ENCODE data around the gene PCDHB4. TPM values are rescaled to one million over a fixed set of nuclear protein-coding genes. Genes with fewer than 3 reads are reported as not detected.
"Not testable (repeated sequence)": the region's sequence is repeated elsewhere in the genome, so short reads cannot be mapped to it uniquely, and the experiment has no call there.

The PCDHB4 gene
- total and polyA plus RNA-seq, 8 donors: 0.15 to 15.9 (median 0.45) TPM; not detected in 1

GRCh38 chr5:141101059-141101458 lies 20.6 kb upstream of the PCDHB4 start:
- intact Hi-C loops (cut with DNase I; ENCODE audit: low total_unique reads): no loop called here
- H3K9me3 ChIP-seq: peaks cover 9 to 70% (median 48%) of the 10 kb centered on the region in 4 donors
- H3K4me3 ChIP-seq: peak overlapping the region in 1 of 4 donors; percentile 17
- no peaks in the 10 kb centered on the region for H3K36me3 ChIP-seq
- WGBS, 5 donors: 34 to 63% (median 41%) methylated on average over 20 of the region's 20 CpGs
- H3K27me3 ChIP-seq: peaks cover 0 to 40% (median 0%) of the 10 kb centered on the region in 3 donors
- TF ChIP-seq POLR2A (IDR thresholded peaks at IDR 0.05) (no peak), POLR2AphosphoS5 (IDR thresholded peaks at IDR 0.05) (no peak), CTCF (IDR thresholded peaks at IDR 0.05) (no peak), EP300 (IDR thresholded peaks at IDR 0.05) (no peak)
- no peak for DNase-seq
- no peaks in the 10 kb centered on the region for H3K4me1 ChIP-seq
- no peak overlapping the region for H3K27ac ChIP-seq

- intact Hi-C loops (cut with DNase I; ENCODE audit: low total_unique reads); H3K4me1 ChIP-seq; DNase-seq; H3K27ac ChIP-seq; H3K4me3 ChIP-seq; H3K36me3 ChIP-seq: not testable (repeated sequence)
- peaks cover 9 to 67% (median 42%) of the 10 kb centered on the region in 4 donors for H3K9me3 ChIP-seq
- 36 to 54% (median 40%) methylated on average over 1 to 39 of the region's 39 CpGs for WGBS, 5 donors
- H3K27me3 ChIP-seq: peaks cover 0 to 33% (median 0%) of the 10 kb centered on the region in 3 donors
Observed at GRCh38 chr5:141102070-141102469, 19.5 kb upstream of the PCDHB4 start.

- H3K27ac ChIP-seq; intact Hi-C loops (cut with DNase I; ENCODE audit: low total_unique reads); H3K4me3 ChIP-seq; H3K36me3 ChIP-seq; DNase-seq; H3K4me1 ChIP-seq: not testable (repeated sequence)
- H3K27me3 ChIP-seq: peaks cover 0 to 29% (median 0%) of the 10 kb centered on the region in 3 donors
- H3K9me3 ChIP-seq: peaks cover 9 to 65% (median 41%) of the 10 kb centered on the region in 4 donors
- WGBS, 5 donors: 29 to 48% (median 47%) methylated on average over 12 to 22 of the region's 38 CpGs; no CpG with 5 or more reads in 2 of the 5 donors
Observed at GRCh38 chr5:141102471-141102870, 19.1 kb upstream of the PCDHB4 start.

GRCh38 chr5:141105350-141105749 lies 16.3 kb upstream of the PCDHB4 start:
- intact Hi-C loops (cut with DNase I; ENCODE audit: low total_unique reads): no loop called here
- Histone ChIP-seq H3K36me3 (no peaks in the 10 kb centered on the region), H3K27me3 (peaks cover 0 to 18% (median 0%) of the 10 kb centered on the region in 3 donors), H3K27ac (no peak overlapping the region), H3K9me3 (peaks cover 5 to 59% (median 33%) of the 10 kb centered on the region in 4 donors), H3K4me1 (no peaks in the 10 kb centered on the region), H3K4me3 (no peak overlapping the region)
- 60 to 89% (median 80%) methylated on average over 2 of the region's 2 CpGs for WGBS, 5 donors
- no peak for DNase-seq
- TF ChIP-seq POLR2A (IDR thresholded peaks at IDR 0.05): no peak

- intact Hi-C loops (cut with DNase I; ENCODE audit: low total_unique reads): no loop called here
- WGBS, 5 donors: 25 to 40% (median 33%) methylated on average over 2 of the region's 2 CpGs
- TF ChIP-seq POLR2A (IDR thresholded peaks at IDR 0.05): no peak
Observed at GRCh38 chr5:141119250-141119649, 2.4 kb upstream of the PCDHB4 start.

GRCh38 chr5:141121985-141122384 lies 367 bp downstream of the PCDHB4 start:
- intact Hi-C loops (cut with DNase I; ENCODE audit: low total_unique reads): no loop called here
- 38 to 54% (median 39%) methylated on average over 12 of the region's 12 CpGs for WGBS, 5 donors
- peaks cover 4 to 68% (median 29%) of the 10 kb centered on the region in 4 donors for H3K9me3 ChIP-seq

More at GRCh38 chr5:141119250-141119649, 2.4 kb upstream of the PCDHB4 start:
- H3K4me1 ChIP-seq: no peaks in the 10 kb centered on the region
- H3K27me3 ChIP-seq: peaks cover 0 to 21% (median 0%) of the 10 kb centered on the region in 3 donors
- H3K27ac ChIP-seq: no peak overlapping the region
- H3K9me3 ChIP-seq: peaks cover 4 to 77% (median 39%) of the 10 kb centered on the region in 4 donors
- no peaks in the 10 kb centered on the region for H3K36me3 ChIP-seq
- no peak for DNase-seq
- H3K4me3 ChIP-seq: no peak overlapping the region

GRCh38 chr5:141123396-141124135 lies 1.9 kb downstream of the PCDHB4 start:
- intact Hi-C loops (cut with DNase I; ENCODE audit: low total_unique reads); DNase-seq; H3K4me1 ChIP-seq; H3K27ac ChIP-seq; H3K36me3 ChIP-seq: not testable (repeated sequence)
- Histone ChIP-seq H3K27me3 (peaks cover 0 to 21% (median 0%) of the 10 kb centered on the region in 3 donors), H3K4me3 (peak overlapping the region in 1 of 4 donors; percentile 7), H3K9me3 (peaks cover 4 to 69% (median 28%) of the 10 kb centered on the region in 4 donors)
- 34 to 51% (median 39%) methylated on average over 7 to 58 of the region's 73 CpGs for WGBS, 5 donors

More at GRCh38 chr5:141121985-141122384, 367 bp downstream of the PCDHB4 start:
- Histone ChIP-seq H3K4me1 (no peaks in the 10 kb centered on the region), H3K27me3 (peaks cover 0 to 21% (median 0%) of the 10 kb centered on the region in 3 donors), H3K36me3 (no peaks in the 10 kb centered on the region), H3K4me3 (peak overlapping the region in 3 of 4 donors; percentile 2 to 12 (median 11)), H3K27ac (no peak overlapping the region)
- DNase-seq: no peak
- no peak for TF ChIP-seq CTCF (IDR thresholded peaks at IDR 0.05)
- no peak for TF ChIP-seq EP300 (IDR thresholded peaks at IDR 0.05)
- no peak for TF ChIP-seq POLR2AphosphoS5 (IDR thresholded peaks at IDR 0.05)
- TF ChIP-seq POLR2A (IDR thresholded peaks at IDR 0.05): no peak

Data from stomach (tissue), 9 donors.